GM10266 (cell line): Measurements from ENCODE around the gene PLEKHN1.
"Not testable (repeated sequence)": the region's sequence is repeated elsewhere in the genome, so short reads cannot be mapped to it uniquely, and the experiment has no call there.

Experiments used
- DNase-seq: peaks from one replicate; pipeline ENCODE4 v3.0.0; 2012; ENCODE audit errors: extremely low spot score
- TF ChIP-seq, protein P1 (sequence below): IDR thresholded peaks from 2 replicates; pipeline ENCODE4 v1.5.1; 2012; ENCODE audit warnings: mild to moderate bottlenecking, low read depth; ENCODE audit not compliant: control insufficient read depth, insufficient read depth; ENCODE audit errors: missing control alignments

The PLEKHN1 gene

DNA sequence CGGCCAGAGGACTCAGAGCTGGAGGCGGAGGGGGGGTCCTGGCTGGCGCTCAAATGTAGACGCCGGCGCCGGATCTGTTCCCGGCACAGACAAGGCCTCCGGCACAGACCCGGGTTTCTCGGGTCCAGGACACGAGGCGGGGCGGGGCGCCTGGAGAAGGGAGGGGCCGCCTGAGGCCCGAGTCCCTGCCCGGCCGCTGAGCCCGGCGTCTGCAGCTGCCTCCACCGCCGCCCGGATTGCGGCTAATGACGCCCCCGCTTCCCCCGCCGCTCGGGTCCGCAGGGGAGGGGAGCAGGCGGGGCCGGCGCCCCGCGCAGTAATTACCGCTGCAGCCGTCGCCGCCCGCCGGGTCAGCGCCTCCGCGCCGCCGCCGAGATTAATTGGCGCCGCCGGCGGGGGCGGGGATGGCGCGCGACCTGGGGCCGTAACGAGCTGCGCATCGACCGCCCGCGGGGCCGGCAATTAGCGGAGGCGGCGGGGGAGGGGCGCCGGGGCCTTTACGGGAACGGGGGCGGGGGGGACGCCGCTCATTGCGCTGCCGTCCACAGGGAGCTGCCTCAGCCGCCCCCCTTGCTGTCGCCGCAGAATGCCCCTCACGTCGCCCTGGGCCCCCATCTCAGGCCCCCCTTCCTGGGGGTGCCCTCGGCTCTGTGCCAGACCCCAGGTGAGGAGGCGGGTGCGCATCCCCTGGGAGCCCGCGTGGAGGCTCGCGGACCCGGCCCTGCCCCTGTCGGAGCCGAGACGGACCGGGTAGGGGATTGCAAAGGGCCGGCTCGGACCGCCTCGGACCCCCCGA lies 24.5 kb upstream of the PLEKHN1 start:
- peak; percentile 83 for DNase-seq
- TF ChIP-seq, protein P1, sequence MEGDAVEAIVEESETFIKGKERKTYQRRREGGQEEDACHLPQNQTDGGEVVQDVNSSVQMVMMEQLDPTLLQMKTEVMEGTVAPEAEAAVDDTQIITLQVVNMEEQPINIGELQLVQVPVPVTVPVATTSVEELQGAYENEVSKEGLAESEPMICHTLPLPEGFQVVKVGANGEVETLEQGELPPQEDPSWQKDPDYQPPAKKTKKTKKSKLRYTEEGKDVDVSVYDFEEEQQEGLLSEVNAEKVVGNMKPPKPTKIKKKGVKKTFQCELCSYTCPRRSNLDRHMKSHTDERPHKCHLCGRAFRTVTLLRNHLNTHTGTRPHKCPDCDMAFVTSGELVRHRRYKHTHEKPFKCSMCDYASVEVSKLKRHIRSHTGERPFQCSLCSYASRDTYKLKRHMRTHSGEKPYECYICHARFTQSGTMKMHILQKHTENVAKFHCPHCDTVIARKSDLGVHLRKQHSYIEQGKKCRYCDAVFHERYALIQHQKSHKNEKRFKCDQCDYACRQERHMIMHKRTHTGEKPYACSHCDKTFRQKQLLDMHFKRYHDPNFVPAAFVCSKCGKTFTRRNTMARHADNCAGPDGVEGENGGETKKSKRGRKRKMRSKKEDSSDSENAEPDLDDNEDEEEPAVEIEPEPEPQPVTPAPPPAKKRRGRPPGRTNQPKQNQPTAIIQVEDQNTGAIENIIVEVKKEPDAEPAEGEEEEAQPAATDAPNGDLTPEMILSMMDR: no peak

DNA sequence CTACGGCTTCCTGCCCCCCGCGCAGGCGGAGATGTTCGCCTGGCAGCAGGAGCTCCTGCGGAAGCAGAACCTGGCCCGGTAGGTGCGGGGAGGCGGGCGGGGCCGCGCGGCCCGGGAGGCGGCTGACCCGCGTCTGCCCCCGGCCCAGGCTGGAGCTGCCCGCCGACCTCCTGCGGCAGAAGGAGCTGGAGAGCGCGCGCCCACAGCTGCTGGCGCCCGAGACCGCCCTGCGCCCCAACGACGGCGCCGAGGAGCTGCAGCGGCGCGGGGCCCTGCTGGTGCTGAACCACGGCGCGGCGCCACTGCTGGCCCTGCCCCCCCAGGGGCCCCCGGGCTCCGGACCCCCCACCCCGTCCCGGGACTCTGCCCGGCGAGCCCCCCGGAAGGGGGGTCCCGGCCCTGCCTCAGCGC lies 23.9 kb upstream of the PLEKHN1 start:
- TF ChIP-seq, protein P1: no peak
- DNase-seq: no peak

DNA sequence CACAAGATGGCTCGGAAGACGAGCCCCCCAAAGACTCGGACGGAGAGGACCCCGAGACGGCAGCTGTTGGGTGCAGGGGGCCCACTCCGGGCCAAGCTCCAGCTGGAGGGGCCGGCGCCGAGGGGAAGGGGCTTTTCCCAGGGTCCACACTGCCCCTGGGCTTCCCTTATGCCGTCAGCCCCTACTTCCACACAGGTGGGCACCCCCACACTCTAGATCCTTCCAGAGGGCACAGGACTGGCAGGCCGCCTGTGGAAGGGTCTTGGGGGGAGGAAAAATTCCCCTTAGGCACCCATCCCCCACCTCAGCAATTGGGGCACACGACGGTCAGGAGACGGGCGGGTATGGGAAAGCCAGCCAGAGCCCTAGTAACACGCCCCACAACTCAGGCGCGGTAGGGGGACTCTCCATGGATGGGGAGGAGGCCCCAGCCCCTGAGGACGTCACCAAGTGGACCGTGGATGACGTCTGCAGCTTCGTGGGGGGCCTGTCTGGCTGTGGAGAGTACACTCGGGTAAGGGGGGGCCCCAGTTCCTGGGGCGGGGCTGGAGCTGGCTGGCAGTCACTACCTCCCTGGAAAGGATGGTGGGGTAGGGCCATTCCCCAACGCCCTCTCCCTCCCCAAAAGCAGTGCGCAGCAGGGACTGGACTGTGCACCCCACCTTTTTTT lies 23.3 kb upstream of the PLEKHN1 start:
- DNase-seq: no peak
- TF ChIP-seq, protein P1: no peak

DNA sequence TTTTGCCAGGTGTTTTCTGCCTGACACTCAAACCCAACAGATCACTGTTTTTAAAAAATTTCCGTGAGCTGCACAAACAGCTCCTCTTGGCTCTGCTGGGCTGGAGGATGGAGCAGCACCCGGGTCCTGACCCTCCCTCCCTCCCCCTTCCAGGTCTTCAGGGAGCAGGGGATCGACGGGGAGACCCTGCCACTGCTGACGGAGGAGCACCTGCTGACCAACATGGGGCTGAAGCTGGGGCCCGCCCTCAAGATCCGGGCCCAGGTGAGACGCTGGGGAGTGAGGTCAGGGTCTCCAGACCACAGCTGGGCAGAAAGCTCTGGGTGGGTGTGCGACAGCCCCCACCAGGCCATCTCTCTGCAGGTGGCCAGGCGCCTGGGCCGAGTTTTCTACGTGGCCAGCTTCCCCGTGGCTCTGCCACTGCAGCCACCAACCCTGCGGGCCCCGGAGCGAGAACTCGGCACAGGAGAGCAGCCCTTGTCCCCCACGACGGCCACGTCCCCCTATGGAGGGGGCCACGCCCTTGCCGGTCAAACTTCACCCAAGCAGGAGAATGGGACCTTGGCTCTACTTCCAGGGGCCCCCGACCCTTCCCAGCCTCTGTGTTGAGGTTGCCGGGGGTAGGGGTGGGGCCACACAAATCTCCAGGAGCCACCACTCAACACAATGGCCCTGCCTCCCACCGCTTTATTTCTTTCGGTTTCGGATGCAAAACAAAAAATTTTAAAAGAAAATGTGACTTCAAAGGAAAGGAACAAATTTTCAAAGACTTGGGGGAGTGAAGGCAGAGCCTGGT lies 22.5 kb upstream of the PLEKHN1 start:
- DNase-seq: no peak
- TF ChIP-seq, protein P1: no peak

DNA sequence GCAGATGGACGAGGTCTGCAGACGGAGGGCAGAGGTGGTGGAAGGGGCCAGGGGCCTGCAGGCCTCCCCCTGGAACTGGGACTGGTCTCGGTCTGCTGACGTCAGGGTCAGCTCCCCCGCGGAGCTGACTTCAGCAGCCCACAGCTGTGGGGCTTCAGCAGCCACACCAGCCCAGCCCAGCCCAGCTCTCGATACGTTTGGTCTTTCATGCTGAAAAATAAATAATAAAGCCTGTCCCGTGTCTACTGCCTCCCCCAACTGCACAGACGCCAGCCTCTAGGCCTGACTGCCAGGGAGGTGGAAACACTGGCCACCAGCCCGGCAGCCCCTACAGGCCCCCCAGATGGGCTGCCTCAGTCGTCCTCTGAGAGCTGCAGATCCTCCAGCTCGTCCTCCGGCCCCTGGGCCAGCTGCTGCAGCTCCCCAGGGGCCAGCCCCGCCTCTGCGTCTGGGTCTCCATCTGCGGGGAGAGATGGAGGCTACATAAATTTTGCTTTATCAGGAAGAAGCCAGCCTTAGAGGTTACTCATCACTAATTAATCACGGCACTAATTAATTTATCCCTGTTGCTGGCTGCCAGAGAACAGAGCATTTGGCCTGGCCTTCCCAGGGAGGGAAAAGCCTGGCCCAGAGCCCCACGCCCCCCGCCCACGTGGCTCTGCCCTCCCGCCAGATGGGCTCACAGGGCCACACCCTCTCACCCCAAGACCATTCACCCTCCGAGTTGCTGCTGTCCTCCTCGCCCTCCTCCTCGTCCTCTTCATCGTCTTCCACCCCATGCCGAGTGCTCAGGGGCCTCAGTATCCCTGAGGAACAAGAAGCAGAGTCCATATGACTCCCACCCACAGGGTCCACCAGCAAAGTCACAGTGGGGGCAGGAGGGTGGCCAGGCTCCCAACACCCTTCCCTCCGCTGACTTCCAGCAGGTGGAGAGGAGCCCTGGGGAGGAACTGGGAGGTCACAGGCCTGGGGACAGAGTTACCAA lies 21.6 kb upstream of the PLEKHN1 start:
- TF ChIP-seq, protein P1: no peak
- no peak for DNase-seq

DNA sequence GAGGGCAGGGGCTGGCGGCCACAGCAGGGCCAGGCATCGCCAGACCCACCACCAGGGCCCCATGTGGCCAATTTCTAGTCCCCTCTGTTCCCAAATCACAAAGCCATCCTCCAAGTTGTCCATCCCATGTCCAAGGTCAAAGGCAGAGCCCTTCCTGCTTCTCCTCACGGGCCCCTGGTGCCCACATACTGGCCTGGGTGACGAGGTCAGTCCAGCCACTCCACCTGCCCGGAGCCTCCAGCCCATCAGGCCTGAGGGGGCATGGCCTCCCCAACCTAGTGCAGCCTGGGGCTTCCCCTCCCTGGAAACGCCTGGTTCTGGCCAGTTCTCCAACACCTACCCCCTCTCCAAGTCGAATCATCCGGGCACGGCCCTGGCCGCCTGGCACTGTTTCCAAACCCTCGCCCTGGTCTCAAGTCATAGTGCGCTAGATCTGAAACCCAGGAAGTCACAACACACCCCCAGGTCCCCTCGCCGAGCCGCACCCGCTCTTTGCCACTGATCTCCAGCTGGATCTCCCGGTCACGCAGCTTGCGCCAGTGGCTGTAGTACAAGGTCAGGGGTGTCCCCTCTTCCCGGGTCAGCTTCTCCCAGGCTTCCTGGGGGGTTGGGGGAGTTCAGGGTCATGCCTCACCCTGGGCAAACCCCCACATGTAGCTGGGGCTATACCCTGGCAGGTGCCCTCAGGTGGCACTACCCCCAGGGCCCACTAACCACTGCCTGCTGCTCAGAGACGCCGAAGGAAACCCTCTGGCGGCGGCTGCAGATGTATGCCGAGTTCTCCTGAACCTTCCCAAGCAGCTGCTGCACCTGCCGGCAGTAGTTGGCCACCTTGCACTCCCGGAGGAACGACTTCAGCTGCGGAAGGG lies 20.4 kb upstream of the PLEKHN1 start:
- TF ChIP-seq, protein P1: no peak
- DNase-seq: no peak

DNA sequence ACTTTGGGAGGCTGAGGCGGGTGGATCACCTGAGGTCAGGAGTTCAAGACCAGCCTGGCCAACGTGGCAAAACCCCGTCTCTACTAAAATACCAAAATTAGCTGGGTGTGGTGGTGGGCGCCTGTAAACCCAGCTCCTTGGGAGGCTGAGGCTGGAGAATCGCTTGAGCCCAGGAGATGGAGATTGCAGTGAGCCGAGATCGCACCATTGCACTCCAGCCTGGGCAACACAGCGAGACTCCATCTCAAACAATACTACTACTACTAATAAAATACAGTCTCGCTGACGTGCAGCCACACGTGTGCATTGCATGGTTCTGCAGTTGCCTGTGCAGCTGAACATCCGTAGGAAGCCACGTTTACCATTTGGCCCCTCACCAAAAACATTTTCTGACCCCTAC lies 19.5 kb upstream of the PLEKHN1 start:
- DNase-seq: not testable (repeated sequence)
